HFFc6 (cell line): Measurements from ENCODE around the gene AIPL1. TPM values are rescaled to one million over a fixed set of nuclear protein-coding genes. Genes with fewer than 3 reads are reported as not detected.

Experiments used
- DNase-seq: peaks from one replicate; pipeline ENCODE4 v3.0.0-alpha.2; 2018
- H3K27ac Mint-ChIP-seq: 2 replicates; pipeline ENCODE4 v1.8.0; 2020; ENCODE audit warnings: mild to moderate bottlenecking, mixed read lengths
- H3K27me3 Mint-ChIP-seq: 2 replicates; pipeline ENCODE4 v1.8.0; 2021; ENCODE audit warnings: mild to moderate bottlenecking, moderate library complexity, mixed read lengths; ENCODE audit not compliant: insufficient read depth
- H3K36me3 Mint-ChIP-seq: 2 replicates; pipeline ENCODE4 v1.8.0; 2021; ENCODE audit warnings: low read depth, mixed read lengths
- H3K4me1 Mint-ChIP-seq: 2 replicates; pipeline ENCODE4 v1.8.0; 2020; ENCODE audit warnings: low read depth, mixed read lengths
- H3K4me3 Mint-ChIP-seq: 2 replicates; pipeline ENCODE4 v1.8.0; 2020; ENCODE audit warnings: mild to moderate bottlenecking, moderate library complexity, mixed read lengths
- H3K9me3 Mint-ChIP-seq: 2 replicates; pipeline ENCODE4 v1.8.0; 2020; ENCODE audit warnings: mild to moderate bottlenecking, mixed read lengths
- CTCF ChIP-seq: fragments of 200-600 bp; sonication (generic); IDR thresholded peaks from 2 replicates; pipeline ENCODE4 v1.5.0; 2021; ENCODE audit warnings: antibody characterized with exemption, mild to moderate bottlenecking
- total RNA-seq, 6 experiments: library from RNA; stranded (reverse); fragmentation: NEBNext Ultra II Directional; extraction: Animal tissue kit (Norgen Biotek cat#: 25700); gene quantifications; 2 replicates in 1 of 6; 3 replicates in 5 of 6; pipeline ENCODE4 v1.2.3, GENCODE V29; 2021

Gene AIPL1
- total RNA-seq, 6 experiments from 2014 or later: not detected

GRCh38 chr17:6387858-6388257 lies 47.1 kb downstream of the AIPL1 start:
- no peak overlapping the region for H3K4me3 Mint-ChIP-seq
- no peak for TF ChIP-seq CTCF
- H3K27me3 Mint-ChIP-seq: peaks cover 20% of the 10 kb centered on the region
- H3K4me1 Mint-ChIP-seq: no peaks in the 10 kb centered on the region
- H3K9me3 Mint-ChIP-seq: no peaks in the 10 kb centered on the region
- H3K27ac Mint-ChIP-seq: no peak overlapping the region
- no peaks in the 10 kb centered on the region for H3K36me3 Mint-ChIP-seq
- DNase-seq: no peak

DNA sequence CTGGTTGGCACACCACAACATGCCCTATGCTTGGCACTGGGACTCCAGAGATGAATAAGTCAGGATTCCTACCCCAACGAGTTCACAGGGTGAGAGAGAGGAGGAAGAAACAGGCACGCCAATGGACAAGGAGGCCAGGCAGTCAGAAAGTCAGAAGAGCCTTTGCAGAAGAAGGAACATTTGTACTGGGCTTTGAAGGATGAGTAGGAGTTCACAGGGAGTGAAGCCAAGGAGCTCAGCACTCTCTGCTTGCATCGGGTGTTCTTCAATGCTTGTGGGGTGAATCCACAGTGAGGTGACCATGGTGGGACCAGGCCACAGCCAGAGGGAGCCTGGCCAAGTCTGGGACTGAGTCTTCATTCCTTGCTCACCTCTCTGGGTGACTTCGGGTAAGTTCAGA lies 47.5 kb downstream of the AIPL1 start:
- Mint-ChIP-seq H3K9me3 (no peaks in the 10 kb centered on the region), H3K4me1 (no peaks in the 10 kb centered on the region), H3K36me3 (no peaks in the 10 kb centered on the region), H3K27ac (no peak overlapping the region), H3K27me3 (peaks cover 18% of the 10 kb centered on the region), H3K4me3 (no peak overlapping the region)
- DNase-seq: no peak
- TF ChIP-seq CTCF: no peak

DNA sequence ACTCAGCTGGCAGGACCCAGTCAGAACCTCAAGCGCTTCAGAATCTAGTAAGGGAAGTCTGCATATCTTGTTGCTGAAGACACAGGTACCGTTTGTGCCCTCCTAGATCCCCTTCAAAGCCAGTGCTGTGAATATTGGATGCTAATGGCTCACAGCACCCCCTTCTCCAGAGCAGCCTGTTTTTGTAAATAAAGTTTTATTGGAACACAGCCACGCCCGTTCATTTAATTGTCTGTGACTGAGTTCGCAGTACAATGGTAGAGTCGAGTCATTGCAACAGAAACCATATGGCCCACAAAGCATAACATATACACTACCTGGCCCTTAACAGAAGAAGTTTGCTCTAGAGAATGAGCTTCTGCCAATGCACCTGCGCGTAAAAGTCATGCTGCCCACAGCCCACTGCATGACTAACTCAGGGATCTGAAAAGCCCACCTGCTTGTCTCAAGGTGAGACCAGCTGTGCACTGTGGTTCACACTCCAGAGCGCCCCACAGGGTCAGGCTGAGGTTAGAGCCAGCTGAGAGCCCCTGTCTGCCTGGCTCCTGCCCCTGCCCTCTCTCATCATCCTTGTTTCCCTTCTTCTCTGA lies 48.8 kb downstream of the AIPL1 start:
- TF ChIP-seq CTCF: no peak
- Mint-ChIP-seq H3K27me3 (peaks cover 22% of the 10 kb centered on the region), H3K36me3 (no peaks in the 10 kb centered on the region), H3K4me3 (no peak overlapping the region), H3K4me1 (peaks cover 8% of the 10 kb centered on the region), H3K27ac (no peak overlapping the region), H3K9me3 (no peaks in the 10 kb centered on the region)
- DNase-seq: no peak

- peaks cover 21% of the 10 kb centered on the region for H3K27me3 Mint-ChIP-seq
- TF ChIP-seq CTCF: no peak
- H3K27ac Mint-ChIP-seq: no peak overlapping the region
- no peak for DNase-seq
- H3K9me3 Mint-ChIP-seq: no peaks in the 10 kb centered on the region
- no peak overlapping the region for H3K4me3 Mint-ChIP-seq
- H3K4me1 Mint-ChIP-seq: peaks cover 11% of the 10 kb centered on the region
- no peaks in the 10 kb centered on the region for H3K36me3 Mint-ChIP-seq
These were observed 50.4 kb downstream of the AIPL1 start for GRCh38 chr17:6384481-6384880.

DNA sequence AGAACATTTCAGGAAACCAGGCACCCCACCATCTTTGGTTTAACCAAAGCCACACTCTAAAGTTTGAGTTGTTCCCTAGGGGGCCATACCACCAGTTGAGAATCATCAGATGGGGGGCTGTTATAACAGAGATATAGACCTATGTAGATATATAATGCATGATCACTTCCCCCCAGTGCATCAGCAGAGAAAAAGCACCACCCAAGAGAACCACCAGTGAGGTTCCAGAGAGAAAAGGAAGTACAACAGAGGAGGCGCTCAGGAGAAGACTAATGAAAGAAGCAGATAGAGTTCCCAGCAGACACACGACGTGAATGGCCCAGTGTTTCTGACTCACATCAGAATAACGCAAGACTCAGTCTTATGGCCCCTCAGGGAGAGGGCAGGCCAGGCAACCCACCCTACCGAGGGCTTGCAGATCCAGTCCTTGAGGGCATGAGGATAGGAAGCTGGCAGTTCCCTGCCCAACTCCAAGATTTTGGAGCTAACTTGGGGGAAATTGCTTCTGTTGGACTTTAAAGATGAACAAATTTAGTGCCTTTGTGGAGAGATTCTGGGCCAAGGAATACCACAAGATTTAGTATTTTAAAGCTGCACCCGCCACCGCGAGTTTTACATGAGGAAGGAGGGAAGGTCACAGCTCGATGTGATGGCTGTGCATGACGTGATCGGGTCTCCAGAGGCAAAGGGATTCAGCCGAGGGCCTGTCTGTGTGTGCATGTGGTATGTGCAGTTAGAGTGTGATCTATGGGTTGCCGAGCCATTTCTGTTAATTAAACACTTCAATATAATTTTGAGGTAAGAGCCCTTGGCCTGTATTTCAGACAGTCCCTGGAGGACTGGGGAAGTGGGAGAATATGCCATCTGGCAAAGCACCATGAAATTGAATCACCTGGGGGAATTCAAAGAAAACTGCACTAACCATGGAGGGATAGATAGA lies 53.1 kb downstream of the AIPL1 start:
- H3K27me3 Mint-ChIP-seq: peaks cover 23% of the 10 kb centered on the region
- no peak for DNase-seq
- no peaks in the 10 kb centered on the region for H3K36me3 Mint-ChIP-seq
- peaks cover 11% of the 10 kb centered on the region for H3K4me1 Mint-ChIP-seq
- no peak for TF ChIP-seq CTCF
- H3K4me3 Mint-ChIP-seq: no peak overlapping the region
- H3K27ac Mint-ChIP-seq: no peak overlapping the region
- H3K9me3 Mint-ChIP-seq: peaks cover 13% of the 10 kb centered on the region
